HAP-1 (cell line): ENCODE results near the gene DSCAM.

Experiments
- DNase-seq, 2 experiments: peaks; one replicate each; pipeline ENCODE4 v3.0.0-alpha.2; 2016 to 2020; ENCODE audit warnings: low spot score in 2 of 2
- H3K27me3 ChIP-seq: fragments of 250-450 bp; sonication (Bioruptor Pico); 2 replicates; pipeline ENCODE4 v1.5.1; 2020; ENCODE audit warnings: low read depth, mild to moderate bottlenecking, moderate library complexity
- H3K36me3 ChIP-seq: fragments of 250-450 bp; sonication (Bioruptor Pico); replicated peaks from 2 replicates; pipeline ENCODE4 v1.5.1; 2020; ENCODE audit warnings: mild to moderate bottlenecking
- H3K4me1 ChIP-seq: fragments of 250-450 bp; sonication (Bioruptor Pico); 2 replicates; pipeline ENCODE4 v1.5.1; 2020; ENCODE audit warnings: mild to moderate bottlenecking
- H3K4me3 ChIP-seq: fragments of 250-450 bp; sonication (Bioruptor Pico); 2 replicates; pipeline ENCODE4 v1.5.1; 2020; ENCODE audit warnings: mild to moderate bottlenecking, moderate library complexity
- H3K9me3 ChIP-seq: fragments of 250-450 bp; sonication (Bioruptor Pico); 2 replicates; pipeline ENCODE4 v1.5.1; 2020; ENCODE audit warnings: mild to moderate bottlenecking, moderate library complexity
- in situ Hi-C: fragments of 300-500 bp; cut with MboI; formaldehyde crosslinking; loops from 3 replicates; pipeline ENCODE4 v1.14.3; 2020; ENCODE audit warnings: low sequenced_read_pairs, inconsistent platforms, mixed read lengths

DSCAM gene

DNA sequence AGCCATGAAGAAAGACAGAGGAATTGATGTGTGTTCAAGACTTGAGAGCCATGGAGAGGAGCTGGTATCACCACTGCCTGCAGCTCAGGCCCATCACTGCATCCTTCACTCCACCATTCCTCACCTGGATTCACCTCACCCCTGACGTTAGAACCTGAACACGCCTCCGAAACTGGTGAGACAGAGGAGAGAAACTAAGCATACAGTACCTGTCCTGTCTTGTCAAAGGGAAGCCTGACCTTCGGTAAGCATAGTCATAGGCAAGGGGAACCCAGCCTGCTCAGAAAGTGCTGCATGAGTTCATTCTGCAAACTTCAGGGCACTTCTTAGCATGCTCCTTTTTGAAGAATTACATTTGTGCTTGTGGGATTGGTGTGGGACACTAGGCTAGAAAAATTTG is 425.8 kb downstream of the DSCAM start:
- in situ Hi-C loops = no loop called here
- Histone ChIP-seq H3K4me1 (no peaks in the 10 kb centered on the region), H3K27me3 (no peaks in the 10 kb centered on the region), H3K36me3 (no peaks in the 10 kb centered on the region), H3K9me3 (peaks cover 5% of the 10 kb centered on the region), H3K4me3 (no peak overlapping the region)
- no peak for DNase-seq

GRCh38 chr21:40416572-40416971 is 430.4 kb downstream of the DSCAM start:
- DNase-seq = no peak
- Histone ChIP-seq H3K27me3 (no peaks in the 10 kb centered on the region), H3K4me1 (no peaks in the 10 kb centered on the region), H3K4me3 (no peak overlapping the region), H3K9me3 (peaks cover 2% of the 10 kb centered on the region), H3K36me3 (no peaks in the 10 kb centered on the region)
- in situ Hi-C loops = no loop called here

DNA sequence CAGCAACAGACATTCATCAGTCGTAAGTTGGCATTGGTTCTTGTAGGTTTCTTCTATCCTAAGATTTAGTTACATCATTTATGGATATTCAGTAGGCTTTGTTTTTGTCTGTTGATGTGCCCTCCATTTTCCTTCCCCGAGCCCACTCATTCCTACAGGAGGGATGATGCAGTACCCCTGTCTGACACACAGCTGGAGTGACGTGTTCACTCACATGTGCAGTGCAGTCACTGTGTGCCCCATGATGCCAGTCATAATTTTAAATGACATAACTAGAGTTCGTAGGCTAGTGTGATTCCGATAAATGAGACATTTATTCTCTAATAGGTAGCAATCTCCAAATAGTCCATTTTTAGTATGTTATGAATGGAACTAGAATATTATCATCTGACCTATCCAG is 438.4 kb downstream of the DSCAM start:
- H3K9me3 ChIP-seq = peaks cover 2% of the 10 kb centered on the region; the same call in 1 of the 2 replicates
- H3K36me3 ChIP-seq = no peaks in the 10 kb centered on the region
- no peaks in the 10 kb centered on the region for H3K4me1 ChIP-seq
- no peak overlapping the region for H3K4me3 ChIP-seq
- no peaks in the 10 kb centered on the region for H3K27me3 ChIP-seq
- no peak for DNase-seq
- in situ Hi-C loops = no loop called here

GRCh38 chr21:40404396-40404800 is 442.6 kb downstream of the DSCAM start:
- DNase-seq = no peak
- H3K27me3 ChIP-seq = no peaks in the 10 kb centered on the region
- no peak overlapping the region for H3K4me3 ChIP-seq
- H3K9me3 ChIP-seq = peaks cover 4% of the 10 kb centered on the region; the same call in 1 of the 2 replicates
- in situ Hi-C loops = no loop called here
- H3K36me3 ChIP-seq = no peaks in the 10 kb centered on the region
- H3K4me1 ChIP-seq = no peaks in the 10 kb centered on the region

- no peak for DNase-seq
- in situ Hi-C loops = no loop called here
- H3K9me3 ChIP-seq = peaks cover 4% of the 10 kb centered on the region; the same call in 1 of the 2 replicates
Measured at GRCh38 chr21:40402884-40403582, 443.9 kb downstream of the DSCAM start.

DNA sequence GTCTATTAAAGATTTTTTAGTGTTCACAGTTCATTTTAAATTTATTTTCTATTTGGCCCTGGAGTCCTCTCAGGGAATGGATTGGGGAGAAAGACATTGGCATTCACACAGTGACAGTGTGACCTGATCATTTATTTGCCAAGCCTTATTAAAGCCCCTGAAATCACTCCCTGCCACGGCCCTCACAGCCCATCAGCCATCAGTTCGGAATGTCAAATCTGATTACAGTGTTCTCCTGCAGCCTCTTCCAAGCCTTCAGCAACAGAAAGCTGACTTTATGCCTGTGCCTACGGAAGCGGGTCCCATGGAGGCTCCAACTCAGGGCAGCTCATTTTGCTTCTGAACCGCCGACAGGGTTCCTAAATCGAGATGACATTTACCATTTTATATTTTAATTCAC is 451.2 kb downstream of the DSCAM start:
- DNase-seq = no peak
- no peaks in the 10 kb centered on the region for H3K36me3 ChIP-seq
- H3K4me3 ChIP-seq = no peak overlapping the region
- no peaks in the 10 kb centered on the region for H3K4me1 ChIP-seq
- H3K9me3 ChIP-seq = no peaks in the 10 kb centered on the region; the same call in 1 of the 2 replicates
- in situ Hi-C loops = no loop called here
- H3K27me3 ChIP-seq = no peaks in the 10 kb centered on the region

More at GRCh38 chr21:40402884-40403582, 443.9 kb downstream of the DSCAM start:
- Histone ChIP-seq H3K36me3 (no peaks in the 10 kb centered on the region), H3K4me1 (no peaks in the 10 kb centered on the region), H3K27me3 (no peaks in the 10 kb centered on the region), H3K4me3 (no peak overlapping the region)

DNA sequence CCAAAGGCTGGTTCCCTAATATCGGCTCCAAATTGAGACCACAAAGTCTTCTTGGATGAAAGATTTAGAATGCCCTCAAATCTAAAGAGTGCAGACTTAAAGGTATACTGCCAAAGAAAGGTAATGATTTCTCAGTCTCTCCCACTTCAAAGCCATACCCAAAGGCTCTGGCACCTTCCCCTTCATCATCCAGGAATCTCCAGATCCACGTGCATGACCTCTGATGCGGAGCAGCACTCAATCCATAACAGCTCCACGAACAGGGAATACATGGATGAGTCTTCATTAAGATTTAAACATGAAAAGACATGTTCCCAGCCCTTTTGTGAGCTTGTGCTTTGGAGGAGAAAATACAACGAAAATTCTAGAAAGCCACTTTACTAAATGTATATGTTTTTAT is 453.9 kb downstream of the DSCAM start:
- Histone ChIP-seq H3K36me3 (no peaks in the 10 kb centered on the region), H3K4me1 (no peaks in the 10 kb centered on the region)

DNA sequence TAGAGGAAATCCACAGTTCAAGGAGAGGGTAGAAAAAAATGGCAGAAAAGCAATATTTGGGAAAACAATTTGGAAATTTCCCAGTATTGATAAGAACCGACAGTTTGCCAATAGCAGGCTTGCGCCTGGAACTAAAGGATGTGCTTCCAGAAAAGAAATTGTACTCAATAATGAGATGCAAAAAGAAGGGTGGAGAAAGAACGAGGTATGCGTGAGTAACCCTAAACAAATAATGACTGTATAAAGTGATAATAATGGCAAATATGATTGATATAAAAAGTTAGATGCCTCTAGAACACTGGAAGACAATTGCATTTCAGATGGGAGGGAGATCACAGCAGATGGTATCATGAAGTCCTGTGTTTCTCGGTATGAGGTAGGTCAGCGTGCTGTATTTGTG is 458.9 kb downstream of the DSCAM start:
- Histone ChIP-seq H3K4me3 (no peak overlapping the region), H3K9me3 (peaks cover 4% of the 10 kb centered on the region; the same call in 1 of the 2 replicates), H3K4me1 (no peaks in the 10 kb centered on the region), H3K27me3 (no peaks in the 10 kb centered on the region), H3K36me3 (no peaks in the 10 kb centered on the region)
- in situ Hi-C loops = no loop called here
- no peak for DNase-seq

More for the DNA sequence above, 453.9 kb downstream of the DSCAM start:
- Histone ChIP-seq H3K27me3 (no peaks in the 10 kb centered on the region), H3K9me3 (peaks cover 4% of the 10 kb centered on the region; the same call in 1 of the 2 replicates), H3K4me3 (no peak overlapping the region)
- in situ Hi-C loops = no loop called here
- DNase-seq = no peak

DNA sequence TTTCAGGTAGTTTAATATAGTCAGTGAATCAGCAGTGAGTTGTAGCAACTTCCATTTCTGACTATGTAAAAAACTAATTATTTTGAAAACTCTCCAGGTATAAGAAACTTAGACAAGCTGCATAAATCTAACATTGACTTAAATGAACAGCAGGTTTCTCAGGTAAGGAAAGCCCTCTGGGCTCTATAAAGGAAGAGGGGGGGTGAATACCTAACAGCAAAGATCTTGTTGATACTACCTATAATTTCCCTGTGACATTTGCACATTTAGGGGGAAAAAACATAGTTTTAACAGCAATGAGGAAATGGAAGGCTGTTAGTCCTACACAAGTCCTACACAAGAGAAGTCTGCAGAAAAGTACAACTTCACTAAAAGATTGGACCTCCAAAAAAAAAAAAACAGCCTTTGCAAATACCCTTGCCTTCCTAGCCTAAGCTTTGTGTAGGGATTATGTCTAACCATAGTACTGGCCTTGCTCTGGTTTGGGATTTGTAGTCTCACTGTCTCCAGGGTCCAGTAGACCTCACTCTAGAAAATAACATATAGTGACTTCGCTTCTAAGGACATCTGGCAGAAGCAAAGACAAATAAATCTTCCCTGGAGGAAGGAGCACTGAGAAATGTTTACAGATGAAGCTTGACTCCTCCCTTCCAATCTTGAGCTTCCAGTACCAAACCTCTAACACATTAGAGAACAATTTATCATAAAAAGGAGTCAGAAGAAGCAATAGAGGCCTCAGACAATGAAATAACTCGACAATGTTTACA is 459.8 kb downstream of the DSCAM start:
- no peaks in the 10 kb centered on the region for H3K27me3 ChIP-seq
- H3K4me3 ChIP-seq = no peak overlapping the region
- no peaks in the 10 kb centered on the region for H3K36me3 ChIP-seq
- no peaks in the 10 kb centered on the region for H3K4me1 ChIP-seq
- in situ Hi-C loops = no loop called here
- no peak for DNase-seq
- peaks cover 4% of the 10 kb centered on the region; the same call in 1 of the 2 replicates for H3K9me3 ChIP-seq

DNA sequence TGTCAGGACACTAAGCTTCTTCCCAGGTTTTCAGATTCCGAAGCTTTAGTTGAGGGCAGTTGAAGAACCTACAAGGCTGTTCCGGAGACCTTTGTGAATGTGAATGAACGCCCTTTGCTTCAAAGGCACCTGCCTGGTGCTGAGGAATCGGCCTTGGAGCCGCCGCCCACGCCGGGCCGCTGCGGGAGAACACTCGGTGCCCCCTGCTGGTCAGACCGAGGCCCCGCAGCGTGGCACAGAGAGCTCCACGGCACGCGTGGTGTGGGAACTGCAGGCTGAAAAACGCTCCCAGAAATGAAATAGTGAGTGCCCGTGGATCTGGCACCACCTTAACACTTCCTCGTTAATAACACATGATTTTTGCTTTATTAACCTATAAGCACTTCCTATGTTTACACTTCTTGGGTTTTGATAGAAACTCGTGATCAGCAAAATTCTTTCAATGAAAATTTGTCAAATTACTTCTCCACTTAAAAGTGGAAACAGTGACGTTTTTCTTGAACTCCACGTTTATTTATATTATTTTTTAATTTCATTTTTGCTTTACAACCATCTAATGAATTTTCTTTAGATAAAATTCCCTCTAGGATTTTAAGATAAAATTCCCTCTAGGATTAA is 460.6 kb downstream of the DSCAM start:
- peak in 1 of 2 experiments; percentile 6 for DNase-seq

GRCh38 chr21:40385883-40386282 is 461.1 kb downstream of the DSCAM start:
- Histone ChIP-seq H3K36me3 (no peaks in the 10 kb centered on the region), H3K9me3 (peaks cover 4% of the 10 kb centered on the region), H3K4me3 (no peak overlapping the region), H3K4me1 (no peaks in the 10 kb centered on the region), H3K27me3 (no peaks in the 10 kb centered on the region)
- DNase-seq = no peak
- in situ Hi-C loops = no loop called here

More for the DNA sequence above, 460.6 kb downstream of the DSCAM start:
- Histone ChIP-seq H3K9me3 (peaks cover 4% of the 10 kb centered on the region; the same call in 1 of the 2 replicates), H3K36me3 (no peaks in the 10 kb centered on the region), H3K4me1 (no peaks in the 10 kb centered on the region), H3K27me3 (no peaks in the 10 kb centered on the region), H3K4me3 (no peak overlapping the region)
- in situ Hi-C loops = no loop called here

DNA sequence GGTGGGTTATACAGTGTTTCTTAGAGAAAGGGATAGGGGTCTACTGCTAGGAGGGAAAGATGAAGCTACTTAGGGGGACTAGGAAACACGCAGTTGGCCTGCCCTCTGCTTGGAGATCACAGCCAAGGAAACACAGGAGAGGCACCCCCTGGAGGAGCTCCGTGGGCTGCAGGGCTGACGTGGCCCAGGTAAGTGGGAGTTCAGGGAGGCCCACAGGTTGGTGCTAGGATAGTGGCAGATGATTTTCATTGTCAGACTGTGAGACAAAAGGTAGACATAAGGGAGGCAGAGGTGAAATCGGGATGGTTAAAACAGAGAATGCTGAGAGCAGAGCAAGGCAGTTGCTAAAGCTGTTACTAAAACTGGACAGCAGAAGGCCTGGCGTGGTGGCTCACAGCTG is 463.0 kb downstream of the DSCAM start:
- Histone ChIP-seq H3K4me1 (no peaks in the 10 kb centered on the region), H3K27me3 (no peaks in the 10 kb centered on the region), H3K4me3 (no peak overlapping the region), H3K9me3 (no peaks in the 10 kb centered on the region; the same call in 1 of the 2 replicates), H3K36me3 (no peaks in the 10 kb centered on the region)
- in situ Hi-C loops = no loop called here
- no peak for DNase-seq

- H3K36me3 ChIP-seq = no peaks in the 10 kb centered on the region
- H3K4me1 ChIP-seq = no peaks in the 10 kb centered on the region
- no peaks in the 10 kb centered on the region for H3K27me3 ChIP-seq
- H3K9me3 ChIP-seq = no peaks in the 10 kb centered on the region; the same call in 1 of the 2 replicates
- H3K4me3 ChIP-seq = no peak overlapping the region
- in situ Hi-C loops = no loop called here
- DNase-seq = no peak
Measured at GRCh38 chr21:40381111-40381510, 465.8 kb downstream of the DSCAM start.
